GM21447 (cell line): ENCODE measurements around the gene SEPTIN12.
A peak's percentile ranks its signal among the peaks of the same experiment; 100 is the strongest.
"Not testable (repeated sequence)": the region's sequence is repeated elsewhere in the genome, so short reads cannot be mapped to it uniquely, and the experiment has no call there.

ENCODE experiments used
- ATAC-seq: cut with Tn5 transposase; IDR thresholded peaks from one replicate; pipeline ENCODE4 v1.9.1; 2021; ENCODE audit not compliant: unreplicated experiment

Gene SEPTIN12

DNA sequence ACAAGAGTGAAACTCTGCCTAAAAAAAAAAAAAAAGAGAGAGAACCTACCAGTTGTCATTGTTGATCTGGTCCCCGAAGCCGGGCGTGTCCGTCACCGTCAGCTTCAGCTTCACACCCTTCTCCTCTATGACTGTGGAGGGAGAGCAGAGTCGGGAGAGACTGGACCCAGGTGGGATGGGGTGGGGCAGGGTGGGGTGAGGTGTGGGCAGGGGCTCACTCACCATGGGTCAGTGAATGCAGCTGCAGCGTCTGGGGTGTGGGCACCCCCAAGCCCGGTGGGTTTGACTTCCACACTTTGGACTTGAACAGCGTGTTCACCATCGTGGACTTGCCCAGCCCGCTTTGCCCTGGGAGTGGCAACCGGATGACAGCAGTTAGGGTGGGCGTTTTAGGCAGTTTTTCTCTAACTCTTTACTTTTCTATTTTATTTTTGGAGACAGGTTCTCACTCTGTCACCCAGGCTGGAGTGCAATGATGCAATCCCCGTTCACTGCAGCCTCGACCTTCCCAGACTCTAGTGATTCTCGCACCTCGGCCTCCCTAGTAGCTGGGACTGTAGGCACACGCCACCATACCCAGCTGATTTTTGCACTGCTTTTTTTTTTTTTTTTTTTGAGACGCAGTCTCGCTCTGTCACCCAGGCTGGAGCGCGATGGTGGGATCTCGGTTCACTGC, 2.2 kb downstream of the SEPTIN12 start:
- ATAC-seq = no peak

DNA sequence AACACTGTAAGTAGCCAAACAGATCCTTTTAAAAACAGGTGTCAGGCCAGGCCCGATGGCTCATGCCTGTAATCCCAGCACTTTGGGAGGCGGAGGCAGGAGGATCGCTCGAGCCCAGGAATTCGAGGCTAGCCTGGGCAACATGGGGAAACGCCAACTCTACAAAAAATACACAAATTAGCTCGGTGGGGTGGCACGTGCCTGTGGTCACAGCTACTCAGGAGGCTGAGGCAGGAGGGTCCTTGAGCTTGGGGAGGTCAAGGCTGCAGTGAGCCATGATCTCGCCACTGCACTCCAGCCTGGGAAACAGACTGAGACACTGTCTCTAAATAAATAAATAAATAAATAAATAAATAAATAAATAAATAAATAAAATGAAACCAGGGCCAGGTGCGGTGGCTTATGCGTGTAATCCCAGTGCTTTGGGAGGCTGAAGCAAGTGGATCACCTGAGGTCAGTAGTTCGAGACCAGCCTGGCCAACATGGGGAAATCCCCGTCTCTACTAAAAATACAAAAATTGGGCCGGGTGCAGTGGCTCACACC, 3.6 kb downstream of the SEPTIN12 start:
- not testable (repeated sequence) for ATAC-seq

DNA sequence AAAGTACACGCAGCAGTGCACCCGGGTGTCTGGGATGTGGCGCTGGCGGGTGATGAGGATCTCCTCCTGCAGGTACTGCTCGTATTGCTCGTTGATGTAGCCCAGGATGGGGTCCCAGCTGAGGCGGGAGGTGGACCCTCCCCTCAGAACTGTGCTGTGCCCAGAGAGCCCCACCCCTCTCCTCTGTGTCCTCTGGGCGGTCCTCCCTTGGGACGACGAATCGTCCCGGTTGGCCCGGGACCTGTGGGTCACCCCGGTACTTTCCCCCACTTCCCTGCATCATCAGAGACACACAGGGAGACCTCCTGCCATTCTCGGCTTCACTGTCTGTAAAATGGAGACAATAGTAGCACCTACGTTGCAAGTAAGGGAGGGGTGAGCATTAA, 4.2 kb downstream of the SEPTIN12 start:
- no peak for ATAC-seq

DNA sequence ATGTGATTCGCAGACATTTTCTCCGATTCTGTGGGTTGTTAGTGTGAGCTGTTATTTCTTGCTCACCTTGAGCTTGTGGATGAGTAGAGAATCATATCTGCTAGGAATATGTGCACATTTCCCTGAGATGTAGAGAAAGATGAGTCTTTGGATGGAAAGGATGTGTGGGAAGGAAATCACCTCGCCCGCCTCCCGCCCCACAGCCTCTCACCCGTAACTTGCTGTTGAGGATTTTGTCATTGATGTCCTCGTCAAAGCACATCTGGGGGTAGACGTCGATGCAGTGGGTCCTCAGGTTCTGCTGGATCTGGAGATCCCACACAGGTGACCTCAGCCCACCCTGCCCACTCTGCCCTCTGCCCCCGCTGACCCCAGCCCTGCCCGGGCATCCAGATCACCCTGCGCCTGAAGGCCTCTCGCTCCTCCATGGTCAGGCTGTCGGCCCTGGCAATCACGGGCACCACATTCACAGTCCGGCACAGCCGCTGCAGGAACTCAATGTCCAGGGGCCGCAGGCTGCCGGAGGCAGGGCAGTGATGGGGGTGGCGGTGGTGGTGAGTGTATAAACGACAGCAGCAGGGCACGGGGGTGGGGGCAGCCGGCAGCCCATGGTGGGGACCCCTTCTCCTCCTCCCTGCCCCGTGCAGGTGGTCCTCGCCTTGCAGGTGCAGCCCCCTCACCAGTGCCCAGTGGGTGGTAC, 4.7 kb downstream of the SEPTIN12 start:
- no peak for ATAC-seq

DNA sequence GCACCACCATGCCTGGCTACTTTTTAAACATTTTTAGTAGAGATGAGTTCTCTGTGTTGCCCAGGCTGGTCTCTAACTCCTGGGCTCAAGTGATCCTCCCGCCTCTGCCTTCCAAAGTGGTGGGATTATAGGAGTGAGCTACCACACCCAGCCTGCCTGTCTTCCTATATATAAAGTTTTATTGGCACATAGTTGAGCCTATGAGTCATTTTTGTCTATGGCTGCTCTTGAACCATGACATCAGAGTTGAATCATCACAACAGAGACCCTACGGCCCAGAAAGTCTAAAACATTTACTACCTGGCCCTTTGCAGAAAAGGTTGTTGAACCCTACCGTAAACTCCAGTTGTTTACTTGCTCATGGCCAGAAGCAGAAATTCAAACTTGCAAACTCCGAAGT, 7.9 kb downstream of the SEPTIN12 start:
- ATAC-seq = no peak

DNA sequence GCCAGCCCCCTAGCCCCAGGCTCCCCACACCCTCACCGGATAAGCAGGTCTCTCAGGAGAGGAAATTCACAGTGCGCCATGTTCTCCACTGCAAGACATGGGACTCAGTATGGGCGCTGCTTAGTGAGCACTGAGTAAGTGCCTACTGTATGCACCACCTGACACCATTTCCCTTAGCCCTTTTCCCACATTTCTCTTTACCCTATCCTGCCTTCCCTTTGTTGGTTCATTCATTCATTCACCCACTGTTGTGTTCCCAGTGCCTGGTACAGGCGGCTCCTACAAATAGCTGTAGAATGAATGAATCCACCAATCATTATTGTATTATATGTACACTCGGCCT, 10.1 kb downstream of the SEPTIN12 start:
- no peak for ATAC-seq

DNA sequence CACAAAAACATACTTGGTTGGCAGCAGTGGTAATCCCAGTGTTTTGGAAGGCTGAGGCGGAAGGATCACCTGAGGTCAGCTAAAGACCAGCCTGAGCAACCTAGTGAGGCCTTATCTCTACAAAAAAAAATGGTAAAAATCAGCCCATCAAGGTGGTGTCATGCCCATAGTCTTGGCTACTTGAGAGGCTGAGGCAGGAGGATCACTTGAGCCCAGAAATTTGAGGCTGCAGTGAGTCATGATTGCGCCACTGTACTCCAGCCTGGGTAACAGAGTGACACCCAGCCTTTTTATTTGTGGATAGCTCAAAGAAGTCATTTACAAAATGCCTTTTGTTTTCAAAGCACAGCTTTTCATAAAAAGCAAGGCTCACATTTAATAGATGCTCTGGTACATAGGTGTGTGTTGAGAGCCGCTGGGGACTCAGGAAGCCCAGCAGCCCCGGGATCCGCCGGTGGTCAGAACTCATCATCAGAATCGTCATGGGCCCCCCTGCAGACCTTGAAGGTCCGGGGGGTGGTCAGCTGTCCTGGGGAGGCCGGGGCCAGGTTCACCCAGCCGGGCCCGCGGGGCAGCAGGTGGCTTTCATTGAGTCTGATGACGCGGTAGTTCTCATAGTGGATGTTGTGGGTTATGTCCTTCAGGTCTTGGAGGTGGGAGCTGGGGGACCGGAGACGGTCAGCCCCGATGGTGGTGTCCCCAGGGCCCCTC, 10.7 kb downstream of the SEPTIN12 start:
- ATAC-seq = no peak

DNA sequence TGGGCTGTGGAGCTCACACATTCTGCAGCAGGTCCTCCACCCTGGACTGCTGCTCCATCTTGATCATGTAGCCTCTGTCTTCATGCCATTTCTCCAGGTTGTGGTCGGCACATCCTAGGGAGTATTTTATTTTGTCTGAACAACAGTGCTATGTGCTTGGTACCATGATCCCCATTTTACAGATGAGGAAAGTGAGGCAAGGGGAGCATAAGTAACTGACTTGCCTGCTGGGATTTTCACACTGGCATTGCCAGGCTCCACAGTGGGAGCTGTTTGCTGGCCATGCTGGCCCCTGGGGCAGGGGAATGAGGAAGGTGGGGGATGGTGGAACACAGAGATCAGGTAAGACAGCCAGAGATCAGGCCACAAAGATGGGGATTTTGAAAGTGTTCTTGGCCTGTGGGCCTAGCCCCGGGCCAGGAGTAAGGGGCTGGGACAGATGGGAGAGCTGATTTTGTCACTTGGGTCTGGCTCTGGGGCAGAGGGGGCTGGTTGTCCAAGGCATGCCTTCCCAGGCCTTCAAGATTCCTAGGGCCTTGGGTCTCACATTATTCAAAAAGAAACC, 11.9 kb downstream of the SEPTIN12 start:
- no peak for ATAC-seq

DNA sequence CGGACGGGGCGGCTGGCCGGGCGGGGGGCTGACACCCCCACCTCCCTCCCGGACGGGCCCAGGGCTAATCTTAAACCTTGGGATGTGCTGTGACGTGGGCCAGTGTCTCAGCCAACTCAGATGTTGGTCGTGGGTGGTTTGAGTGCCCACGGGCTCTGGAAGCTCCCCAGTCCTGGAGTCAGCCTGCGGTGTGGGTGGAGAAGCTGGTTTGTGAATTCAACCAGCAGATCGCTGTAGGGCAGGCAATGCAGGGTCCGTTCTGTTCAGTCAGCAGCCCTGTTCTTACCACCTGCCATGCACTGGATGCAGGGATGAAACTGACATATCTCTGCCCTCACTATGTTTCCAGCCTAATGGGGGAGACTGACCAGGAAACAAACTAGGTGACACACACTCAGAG, 13.1 kb downstream of the SEPTIN12 start:
- ATAC-seq = no peak

DNA sequence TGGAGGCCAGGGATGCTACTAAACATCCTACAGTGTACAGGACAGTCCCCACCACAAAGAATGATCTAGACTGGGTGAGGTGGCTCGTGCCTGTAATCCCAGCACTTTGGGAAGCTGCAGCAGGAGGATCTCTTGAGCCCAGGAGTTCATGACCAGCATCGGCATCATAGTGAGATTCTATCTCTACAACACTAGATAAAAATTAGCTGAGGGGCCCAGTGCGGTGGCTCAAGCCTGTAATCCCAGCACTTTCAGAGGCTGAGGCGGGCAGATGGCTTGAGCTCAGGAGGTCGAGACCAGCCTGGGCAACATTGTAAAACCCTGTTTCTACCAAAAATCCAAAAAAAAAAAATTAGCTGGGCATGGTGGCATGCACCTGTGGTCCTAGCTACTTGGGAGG, 15.8 kb downstream of the SEPTIN12 start:
- ATAC-seq = no peak

DNA sequence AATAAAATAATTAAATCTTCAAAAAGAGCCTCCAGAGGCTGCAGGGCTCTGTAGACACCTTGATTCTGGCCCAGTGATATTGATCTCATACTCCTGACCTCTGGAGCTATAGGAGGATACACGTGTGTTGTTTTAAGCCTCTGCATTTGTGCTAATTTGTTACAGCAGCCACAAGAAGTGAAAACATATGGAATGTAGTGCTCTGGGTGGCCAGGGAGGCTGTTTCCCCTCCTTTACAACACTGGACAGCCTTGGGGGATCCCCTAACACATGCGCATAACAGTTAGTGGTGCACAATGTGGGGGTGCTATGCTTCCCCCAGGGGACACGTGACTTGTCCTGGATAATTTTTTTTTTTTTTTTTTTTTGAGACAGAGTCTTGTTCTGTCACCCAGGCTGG, 16.5 kb downstream of the SEPTIN12 start:
- ATAC-seq = no peak

DNA sequence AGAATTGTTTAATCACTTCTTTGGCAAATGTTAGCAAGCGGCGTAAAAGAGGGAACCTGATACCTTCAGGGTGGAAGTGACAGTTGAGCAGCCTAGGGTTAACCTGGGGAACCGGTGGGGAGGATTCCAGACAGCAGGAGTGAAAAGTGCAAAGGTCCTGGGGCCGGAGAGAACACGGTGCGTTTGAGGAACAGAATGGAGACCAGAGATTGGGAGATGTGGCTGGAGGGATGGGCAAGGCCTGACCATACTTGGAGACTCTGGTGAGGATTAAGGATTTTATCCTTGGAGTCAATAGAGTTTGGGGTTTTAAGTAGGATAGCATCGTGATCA, 18.9 kb downstream of the SEPTIN12 start:
- ATAC-seq = no peak

DNA sequence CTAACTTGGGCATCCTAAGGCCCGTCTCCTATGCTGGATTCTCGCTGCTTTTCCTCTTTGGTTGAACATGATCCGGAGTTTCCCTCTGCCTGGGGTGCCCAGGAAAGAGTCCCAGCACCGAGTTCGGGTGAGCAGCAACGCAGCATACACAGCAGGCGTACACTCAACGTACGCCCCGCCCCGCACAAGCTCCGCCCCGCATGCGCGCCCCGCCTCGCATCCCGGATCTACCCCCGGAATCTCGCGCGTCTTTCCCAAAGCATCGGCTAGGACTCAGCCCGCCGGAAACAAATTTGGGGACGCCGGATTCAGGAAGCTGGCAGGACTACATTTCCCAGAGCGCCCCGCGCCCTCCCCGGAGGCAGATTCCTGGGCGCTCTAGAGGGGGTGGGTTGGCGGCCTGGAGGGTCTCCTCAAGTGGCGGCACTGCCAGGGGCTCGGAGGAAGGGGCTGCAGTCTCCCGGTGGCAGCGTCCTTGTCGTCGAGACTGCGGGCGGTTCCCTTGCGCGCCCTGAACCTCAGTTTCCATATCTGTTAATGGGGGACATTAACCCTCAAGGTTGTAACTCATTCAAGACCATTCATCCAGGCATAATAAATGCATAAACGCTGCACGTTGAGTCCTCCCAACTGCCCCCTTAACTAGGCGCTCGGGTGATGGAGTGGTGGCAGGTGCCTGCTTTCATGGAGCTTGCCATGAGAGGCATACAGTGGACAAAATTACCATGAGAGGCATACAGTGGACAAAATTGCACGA, 19.4 kb downstream of the SEPTIN12 start:
- ATAC-seq = peak; percentile 67

DNA sequence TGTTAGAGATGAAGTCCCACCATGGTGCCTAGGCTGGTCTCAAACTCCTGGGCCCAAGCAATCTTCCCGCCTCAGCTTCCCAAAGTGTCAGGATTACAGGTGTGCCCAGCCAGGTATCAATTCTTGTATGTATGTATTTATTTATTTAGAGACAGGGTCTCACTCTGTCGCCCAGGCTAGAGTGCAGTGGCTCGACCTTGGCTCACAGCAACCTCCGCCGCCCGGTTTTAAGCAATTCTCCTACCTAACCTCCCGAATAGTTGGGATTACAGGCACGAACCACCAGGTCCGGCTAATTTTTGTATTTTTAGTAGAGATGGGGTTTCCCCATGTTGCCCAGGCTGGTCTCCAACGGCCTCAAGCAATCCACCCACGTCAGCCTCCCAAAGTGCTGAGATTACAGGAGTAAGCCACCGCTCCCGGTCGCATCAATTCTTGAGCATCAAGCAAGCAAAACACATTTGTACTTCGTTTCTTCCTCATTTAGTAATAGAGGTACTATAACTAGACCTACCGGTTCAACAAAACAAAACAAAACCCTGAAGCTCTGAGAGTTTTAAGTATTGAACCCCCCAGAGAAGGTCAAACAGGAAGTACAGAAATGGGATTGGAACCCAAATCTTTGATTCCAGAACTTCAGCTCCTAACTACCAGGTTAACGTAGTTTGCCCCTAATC, 20.1 kb downstream of the SEPTIN12 start:
- ATAC-seq = peak; percentile 8

DNA sequence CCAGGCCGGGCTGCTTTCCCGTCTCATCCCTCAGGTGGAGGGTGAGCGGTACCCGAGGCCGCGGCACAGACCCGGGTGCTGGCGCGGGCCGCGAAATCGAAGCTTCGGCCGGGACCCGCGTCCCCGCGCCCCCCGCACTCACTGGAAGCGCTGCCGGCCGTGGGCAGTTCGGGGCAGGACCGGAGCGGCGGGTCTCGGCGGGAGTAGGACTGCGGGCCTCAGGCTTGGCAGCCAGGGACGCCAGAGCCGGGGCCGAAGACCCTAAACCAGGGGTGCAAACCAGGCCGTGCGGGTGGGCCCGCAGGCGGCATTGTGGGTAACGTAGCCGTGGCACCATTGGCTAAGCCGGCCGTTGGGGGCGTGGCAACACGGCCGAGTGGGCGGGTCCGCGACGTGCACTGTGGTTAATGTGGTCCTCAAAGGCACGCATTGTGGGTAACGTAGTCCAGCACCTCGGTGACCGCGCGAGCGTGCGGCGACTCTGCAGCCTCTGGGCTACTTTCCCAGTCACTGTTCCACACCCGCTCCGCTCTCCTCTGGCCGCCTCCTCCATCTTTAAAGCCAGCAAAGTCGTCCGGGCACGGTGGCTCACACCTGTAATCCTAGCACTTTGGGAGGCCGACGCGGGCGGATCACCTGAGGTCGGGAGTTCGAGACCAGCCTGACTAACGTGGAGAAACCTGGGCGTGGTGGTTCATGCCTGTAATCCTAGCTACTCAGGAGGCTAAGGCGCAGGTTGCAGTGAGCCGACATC, 21.1 kb downstream of the SEPTIN12 start, which contains the start of gene ZNF500:
Gene ZNF500, minus strand, starts transcription at position 288 of the 754 bp plus-strand sequence. CDS start 1,184 bp downstream, outside the sequence.
- peak; percentile 89 for ATAC-seq

DNA sequence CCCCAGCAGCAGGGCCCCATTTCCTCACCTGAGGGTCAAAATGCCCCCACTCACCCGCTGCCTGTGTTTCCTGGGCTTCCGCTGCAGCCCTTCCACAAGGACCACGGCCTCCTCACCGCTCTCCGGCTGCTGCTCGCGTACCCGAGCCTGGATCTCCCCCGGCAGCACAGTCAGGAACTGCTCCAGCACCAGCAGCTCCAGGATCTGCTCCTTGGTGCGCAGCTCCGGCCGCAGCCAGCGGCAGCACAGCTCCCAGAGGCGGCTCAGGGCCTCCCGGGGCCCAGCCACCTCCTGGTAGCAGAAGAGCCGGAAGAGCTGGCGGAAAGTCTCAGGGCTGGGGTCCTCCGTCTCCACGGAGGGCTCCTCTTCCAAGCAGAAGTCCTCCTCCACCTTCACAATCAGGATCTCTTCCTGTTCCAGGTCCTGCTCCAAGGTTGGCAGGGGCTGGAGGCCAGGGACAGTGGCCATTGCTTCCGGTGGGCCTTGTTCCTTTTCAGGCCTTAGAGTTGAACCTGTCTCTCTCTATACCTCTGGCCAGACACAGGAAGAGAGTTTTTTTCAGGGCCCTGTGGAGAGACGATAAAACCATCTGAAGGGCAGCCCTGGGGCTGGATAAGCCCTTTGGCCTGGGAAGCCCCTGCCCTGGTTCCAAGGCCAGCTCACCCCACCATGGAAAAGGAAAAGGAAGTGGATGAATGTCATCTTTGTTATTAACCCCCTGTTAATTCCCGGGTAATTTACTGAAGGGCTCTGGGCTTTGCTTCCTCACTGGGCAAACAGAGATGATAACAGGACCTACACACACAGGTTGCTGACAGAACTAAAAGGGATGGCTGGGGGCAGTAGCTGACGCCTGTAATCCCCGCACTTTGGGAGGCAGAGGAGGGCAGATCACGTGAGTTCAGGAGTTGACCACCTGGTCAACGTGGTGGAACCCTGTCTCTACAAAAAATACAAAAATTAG, 22.4 kb downstream of the SEPTIN12 start:
- no peak for ATAC-seq

DNA sequence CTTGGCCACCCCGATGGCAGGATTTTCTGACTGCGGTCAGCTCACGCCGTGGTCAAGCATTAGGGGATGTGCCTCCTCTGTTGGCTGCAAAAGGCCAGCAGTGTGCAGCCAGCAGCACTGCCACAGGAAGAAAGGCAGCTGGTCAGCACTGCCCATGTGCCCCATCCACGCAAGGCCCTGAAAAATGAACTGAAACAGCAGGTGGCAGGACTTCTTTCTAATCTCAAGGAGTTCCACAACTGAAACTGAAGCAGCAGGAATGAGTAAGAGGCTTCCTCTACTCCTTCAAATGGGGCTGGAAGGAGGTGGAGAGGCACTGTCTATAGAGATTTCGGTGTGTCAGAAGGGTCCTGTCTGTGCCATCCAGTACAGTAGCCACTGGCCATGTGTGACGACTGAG, 24.4 kb downstream of the SEPTIN12 start:
- no peak for ATAC-seq

DNA sequence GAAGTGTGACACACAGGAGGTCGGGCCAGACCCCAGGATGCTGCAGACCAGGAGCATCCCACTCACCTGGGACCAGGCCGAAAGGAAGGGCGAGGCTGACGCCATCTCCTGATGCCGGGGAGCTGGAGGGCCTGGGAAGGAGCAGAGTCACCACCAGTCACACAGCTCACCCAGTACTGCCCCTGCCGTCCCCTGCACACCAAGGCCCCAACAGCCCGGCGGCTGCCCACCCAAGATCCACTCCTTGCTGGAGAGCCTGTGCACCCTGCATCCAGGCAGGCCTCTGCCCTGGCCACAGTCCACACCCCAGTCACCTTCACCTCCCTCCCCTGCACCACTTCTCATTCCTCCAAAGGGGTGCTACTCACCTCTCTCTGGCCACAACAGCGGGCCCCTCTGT, 25.9 kb downstream of the SEPTIN12 start:
- ATAC-seq = no peak
